Mesenchymal stem cell (in vitro differentiated cells and primary cell): ENCODE data around the gene PLPPR3.
A peak's percentile ranks its signal among the peaks of the same experiment; 100 is the strongest.

Experiments used
- DNase-seq: peaks from one replicate; pipeline ENCODE4 v3.0.0-alpha.2; 2013
- H2AFZ ChIP-seq: one replicate; pipeline ENCODE4 v1.6.1; 2013; ENCODE audit warnings: low read depth, mild to moderate bottlenecking, control low read depth, inconsistent platforms, low read length, moderate library complexity
- H2AK5ac ChIP-seq: 2 replicates; pipeline ENCODE4 v1.6.1; 2013; ENCODE audit warnings: low read length, moderate library complexity, mild to moderate bottlenecking, inconsistent platforms; ENCODE audit not compliant: severe bottlenecking
- H2BK120ac ChIP-seq: one replicate; pipeline ENCODE4 v1.6.1; 2013; ENCODE audit warnings: low read depth, mild to moderate bottlenecking, inconsistent platforms, low read length, moderate library complexity
- H2BK12ac ChIP-seq, 2 experiments: one replicate each; pipeline ENCODE4 v1.6.1; 2013; ENCODE audit warnings: inconsistent platforms in 2 of 2, low read length in 2 of 2, mild to moderate bottlenecking in 2 of 2, moderate library complexity in 2 of 2, control low read depth in 1 of 2
- H2BK15ac ChIP-seq: one replicate; pipeline ENCODE4 v1.6.1; 2013; ENCODE audit warnings: mild to moderate bottlenecking, low read depth, inconsistent platforms; ENCODE audit not compliant: poor library complexity, severe bottlenecking
- H2BK5ac ChIP-seq: 2 replicates; pipeline ENCODE4 v1.6.1; 2013; ENCODE audit warnings: low read depth, mild to moderate bottlenecking, low read length, control low read depth, inconsistent platforms; ENCODE audit not compliant: poor library complexity, severe bottlenecking
- H3K14ac ChIP-seq, 2 experiments: one replicate each; pipeline ENCODE4 v1.6.1; 2013; ENCODE audit warnings: inconsistent platforms in 2 of 2, low read length in 2 of 2, control low read depth in 1 of 2, mild to moderate bottlenecking in 1 of 2, moderate library complexity in 1 of 2
- H3K18ac ChIP-seq, 2 experiments: one replicate each; pipeline ENCODE4 v1.6.1; 2013; ENCODE audit warnings: inconsistent platforms in 2 of 2, low read length in 2 of 2, control low read depth in 1 of 2, low read depth in 1 of 2, mild to moderate bottlenecking in 1 of 2
- H3K23ac ChIP-seq, 2 experiments: one replicate each; pipeline ENCODE4 v1.6.1; 2013; ENCODE audit warnings: inconsistent platforms in 2 of 2, low read length in 2 of 2, mild to moderate bottlenecking in 2 of 2, moderate library complexity in 2 of 2, control low read depth in 1 of 2
- H3K27ac ChIP-seq: 2 replicates; pipeline ENCODE4 v1.5.1; 2013; ENCODE audit warnings: mild to moderate bottlenecking, moderate library complexity, low read length, control low read depth, inconsistent platforms; ENCODE audit not compliant: poor library complexity, severe bottlenecking
- H3K27me3 ChIP-seq, 2 experiments: 2 replicates each; pipeline versions ENCODE4 v1.6.1 to v1.7.0; 2013; ENCODE audit warnings: low read length in 2 of 2, mild to moderate bottlenecking in 2 of 2, moderate library complexity in 2 of 2, control low read depth in 1 of 2, inconsistent platforms in 1 of 2; ENCODE audit not compliant: control insufficient read depth in 1 of 2, insufficient read depth in 1 of 2
- H3K36me3 ChIP-seq, 2 experiments: 2 replicates each; pipeline versions ENCODE4 v1.6.1 to v1.7.0; 2013; ENCODE audit warnings: low read length in 2 of 2, control low read depth in 1 of 2, inconsistent platforms in 1 of 2, low read depth in 1 of 2, mild to moderate bottlenecking in 1 of 2; ENCODE audit not compliant: insufficient read depth in 2 of 2, control insufficient read depth in 1 of 2
- H3K4ac ChIP-seq, 2 experiments: one replicate each; pipeline ENCODE4 v1.6.1; 2013; ENCODE audit warnings: inconsistent platforms in 2 of 2, low read length in 2 of 2, mild to moderate bottlenecking in 2 of 2, moderate library complexity in 2 of 2, control low read depth in 1 of 2, low read depth in 1 of 2
- H3K4me1 ChIP-seq: 2 replicates; pipeline ENCODE4 v1.6.1; 2013; ENCODE audit warnings: low read depth, low read length, control low read depth; ENCODE audit not compliant: control insufficient read depth, insufficient read depth
- H3K4me2 ChIP-seq: 2 replicates; pipeline ENCODE4 v1.6.1; 2013; ENCODE audit warnings: low read length, mild to moderate bottlenecking, inconsistent platforms; ENCODE audit not compliant: poor library complexity, severe bottlenecking
- H3K4me3 ChIP-seq, 2 experiments: 2 replicates each; pipeline versions ENCODE4 v1.5.1 to v1.7.0; 2013; ENCODE audit warnings: low read length in 2 of 2, mild to moderate bottlenecking in 2 of 2, control low read depth in 1 of 2, low read depth in 1 of 2; ENCODE audit not compliant: insufficient read depth in 1 of 2
- H3K79me1 ChIP-seq: replicated peaks from 2 replicates; pipeline ENCODE4 v1.6.1; 2013; ENCODE audit warnings: mild to moderate bottlenecking, control low read depth, low read length, inconsistent platforms; ENCODE audit not compliant: poor library complexity, severe bottlenecking
- H3K9ac ChIP-seq: 2 replicates; pipeline ENCODE4 v1.7.0; 2013; ENCODE audit warnings: mild to moderate bottlenecking, low read length, moderate library complexity
- H3K9me3 ChIP-seq: 2 replicates; pipeline ENCODE4 v1.7.0; 2013; ENCODE audit warnings: mild to moderate bottlenecking, low read length; ENCODE audit not compliant: control insufficient read depth
- H4K8ac ChIP-seq: one replicate; pipeline ENCODE4 v1.6.1; 2013; ENCODE audit warnings: inconsistent platforms, mild to moderate bottlenecking, low read length, moderate library complexity
- H4K91ac ChIP-seq: one replicate; pipeline ENCODE4 v1.6.1; 2013; ENCODE audit warnings: mild to moderate bottlenecking, low read length, inconsistent platforms
- WGBS: methylation state at CpG from one replicate; pipeline ENCODE4 v1.1.7; 2013; ENCODE audit warnings: mixed read lengths; 5-methylcytosine and 5-hydroxymethylcytosine counted together

Gene PLPPR3

GRCh38 chr19:801030-801860, 20.5 kb downstream of the PLPPR3 start:
- Histone ChIP-seq H2BK120ac (no peak overlapping the region), H3K36me3 (peaks cover 36 to 74% of the 10 kb centered on the region in 2 experiments), H3K23ac (no peak overlapping the region), H2BK12ac (no peak overlapping the region), H3K79me1 (no peaks in the 10 kb centered on the region), H3K4me3 (peak overlapping the region in 1 of 2 experiments; percentile 96), H3K9me3 (no peaks in the 10 kb centered on the region), H3K4ac (no peak overlapping the region), H2BK5ac (no peak overlapping the region), H3K18ac (no peak overlapping the region), H4K91ac (no peak overlapping the region), H3K9ac (peak overlapping the region; percentile 96), H2AK5ac (no peak overlapping the region), H3K14ac (no peak overlapping the region), H2BK15ac (no peak overlapping the region), H3K4me2 (peak overlapping the region; percentile 62), H3K4me1 (peaks cover 48% of the 10 kb centered on the region), H4K8ac (no peak overlapping the region), H3K27me3 (no peaks in the 10 kb centered on the region), H3K27ac (peak overlapping the region; percentile 71), H2AFZ (no peak overlapping the region)
- WGBS: 84% methylated on average over 28 of the region's 29 CpGs
- DNase-seq: no peak

GRCh38 chr19:800360-801029, 21.3 kb downstream of the PLPPR3 start:
- Histone ChIP-seq H3K4me1 (peaks cover 51% of the 10 kb centered on the region), H3K14ac (peak overlapping the region in 1 of 2 experiments; percentile 7), H2BK120ac (no peak overlapping the region), H3K4me2 (peak overlapping the region; percentile 62), H3K9me3 (no peaks in the 10 kb centered on the region), H3K18ac (no peak overlapping the region), H3K27me3 (no peaks in the 10 kb centered on the region), H3K4me3 (peak overlapping the region in 1 of 2 experiments; percentile 96), H2AFZ (no peak overlapping the region), H3K27ac (peak overlapping the region; percentile 71), H4K8ac (no peak overlapping the region), H3K9ac (peak overlapping the region; percentile 96), H3K79me1 (no peaks in the 10 kb centered on the region), H3K4ac (no peak overlapping the region), H3K36me3 (peaks cover 34 to 66% of the 10 kb centered on the region in 2 experiments), H2BK5ac (no peak overlapping the region), H4K91ac (no peak overlapping the region), H2BK12ac (no peak overlapping the region), H3K23ac (peak overlapping the region; percentile 2 to 65), H2BK15ac (no peak overlapping the region), H2AK5ac (no peak overlapping the region)
- WGBS: 84% methylated on average over 15 of the region's 17 CpGs
- DNase-seq: no peak

GRCh38 chr19:799076-799881, 22.5 kb downstream of the PLPPR3 start:
- H2AK5ac ChIP-seq: peak overlapping the region; percentile 38
- no peaks in the 10 kb centered on the region for H3K9me3 ChIP-seq
- no peak overlapping the region for H2AFZ ChIP-seq
- H3K23ac ChIP-seq: peak overlapping the region in 1 of 2 experiments; percentile 74
- no peaks in the 10 kb centered on the region for H3K79me1 ChIP-seq
- H3K36me3 ChIP-seq: peaks cover 22 to 54% of the 10 kb centered on the region in 2 experiments
- no peak overlapping the region for H2BK12ac ChIP-seq
- H3K4me2 ChIP-seq: peak overlapping the region; percentile 88
- WGBS: 17% methylated on average over 28 of the region's 28 CpGs
- H2BK120ac ChIP-seq: no peak overlapping the region
- no peak overlapping the region for H2BK15ac ChIP-seq
- peak overlapping the region; percentile 92 for H3K27ac ChIP-seq
- no peak overlapping the region for H2BK5ac ChIP-seq
- H4K8ac ChIP-seq: no peak overlapping the region
- no peak overlapping the region for H4K91ac ChIP-seq
- H3K4me3 ChIP-seq: peak overlapping the region; percentile 88 to 96
- peak overlapping the region; percentile 52 to 56 for H3K4ac ChIP-seq
- DNase-seq: peak; percentile 73
- no peaks in the 10 kb centered on the region for H3K27me3 ChIP-seq
- H3K4me1 ChIP-seq: peaks cover 46% of the 10 kb centered on the region
- H3K14ac ChIP-seq: peak overlapping the region in 1 of 2 experiments; percentile 66
- peak overlapping the region; percentile 24 to 41 for H3K18ac ChIP-seq
- peak overlapping the region; percentile 96 for H3K9ac ChIP-seq
